HUES48 (cell line): Measurements from ENCODE around the gene GPR146.

Experiments used
- H3K27ac ChIP-seq: one replicate; pipeline ENCODE4 v1.7.0; 2013; ENCODE audit warnings: low read depth, low read length, inconsistent platforms
- H3K27me3 ChIP-seq: 2 replicates; pipeline ENCODE4 v1.6.1; 2013; ENCODE audit warnings: mild to moderate bottlenecking, low read length; ENCODE audit not compliant: control insufficient read depth, insufficient read depth
- H3K36me3 ChIP-seq: 2 replicates; pipeline ENCODE4 v1.6.1; 2013; ENCODE audit warnings: low read length; ENCODE audit not compliant: control insufficient read depth, insufficient read depth
- H3K4me1 ChIP-seq: 2 replicates; pipeline ENCODE4 v1.6.1; 2013; ENCODE audit warnings: mild to moderate bottlenecking, low read length; ENCODE audit not compliant: control insufficient read depth, insufficient read depth
- H3K4me3 ChIP-seq: 2 replicates; pipeline ENCODE4 v1.5.1; 2013; ENCODE audit warnings: mild to moderate bottlenecking, low read depth, low read length
- H3K9ac ChIP-seq: 2 replicates; pipeline ENCODE4 v1.6.1; 2013; ENCODE audit warnings: mild to moderate bottlenecking, low read depth, low read length, moderate library complexity
- H3K9me3 ChIP-seq: 2 replicates; pipeline ENCODE4 v1.6.1; 2013; ENCODE audit warnings: low read length; ENCODE audit not compliant: control insufficient read depth, insufficient read depth

GPR146 gene

DNA sequence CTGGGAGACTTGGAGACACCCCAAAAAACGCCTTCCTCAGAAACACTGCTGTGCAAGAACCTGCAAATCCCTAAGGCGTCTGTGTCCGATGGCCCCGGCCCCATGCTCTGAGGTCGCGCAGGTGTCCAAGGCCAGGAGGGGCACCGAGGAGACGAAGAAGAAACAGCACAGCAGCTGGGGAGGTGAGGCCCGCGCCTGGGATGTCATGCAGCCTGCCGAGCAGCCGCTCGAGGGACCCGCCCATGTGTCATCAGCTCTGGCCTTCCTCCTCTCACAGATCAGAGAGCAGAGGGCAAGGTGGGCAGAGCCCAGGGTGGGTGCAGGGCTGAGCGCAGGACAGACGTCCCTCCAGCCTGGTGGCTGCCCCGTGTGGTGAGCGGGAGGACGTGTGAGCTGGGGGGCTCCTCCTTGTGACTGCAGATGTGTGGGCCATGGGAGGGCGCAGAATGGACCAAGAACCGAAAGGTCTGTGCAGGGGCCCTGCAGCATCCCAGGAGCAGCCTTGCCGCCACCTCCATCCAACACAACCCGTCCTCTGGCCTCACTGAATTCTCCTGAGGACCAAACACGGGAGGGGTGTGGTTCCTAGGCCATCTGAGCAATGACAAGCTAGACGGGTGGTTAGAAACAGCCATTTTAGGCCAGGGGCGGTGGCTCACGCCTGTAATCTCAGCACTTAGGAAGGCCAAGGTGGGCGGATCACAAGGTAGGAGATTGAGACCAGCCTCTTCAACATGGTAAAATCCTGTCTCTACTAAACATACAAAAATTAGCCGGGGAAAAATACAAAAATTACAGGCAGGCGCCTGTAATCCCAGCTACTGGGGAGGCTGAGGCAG lies 30.5 kb downstream of the GPR146 start:
- no peaks in the 10 kb centered on the region for H3K27me3 ChIP-seq
- no peak overlapping the region for H3K4me3 ChIP-seq
- no peak overlapping the region for H3K9ac ChIP-seq
- H3K27ac ChIP-seq: no peak overlapping the region
- H3K4me1 ChIP-seq: no peaks in the 10 kb centered on the region
- H3K9me3 ChIP-seq: peaks cover 6% of the 10 kb centered on the region
- H3K36me3 ChIP-seq: no peaks in the 10 kb centered on the region

- no peak overlapping the region for H3K27ac ChIP-seq
- H3K27me3 ChIP-seq: no peaks in the 10 kb centered on the region
- no peak overlapping the region for H3K4me3 ChIP-seq
- H3K4me1 ChIP-seq: no peaks in the 10 kb centered on the region
- no peaks in the 10 kb centered on the region for H3K36me3 ChIP-seq
- no peaks in the 10 kb centered on the region for H3K9me3 ChIP-seq
- no peak overlapping the region for H3K9ac ChIP-seq
Measured at GRCh38 chr7:1076184-1077072, 32.1 kb downstream of the GPR146 start.

GRCh38 chr7:1078519-1078918 lies 34.2 kb downstream of the GPR146 start:
- Histone ChIP-seq H3K36me3 (no peaks in the 10 kb centered on the region), H3K4me1 (no peaks in the 10 kb centered on the region), H3K27me3 (no peaks in the 10 kb centered on the region), H3K9me3 (no peaks in the 10 kb centered on the region), H3K4me3 (no peak overlapping the region), H3K27ac (no peak overlapping the region), H3K9ac (no peak overlapping the region)

DNA sequence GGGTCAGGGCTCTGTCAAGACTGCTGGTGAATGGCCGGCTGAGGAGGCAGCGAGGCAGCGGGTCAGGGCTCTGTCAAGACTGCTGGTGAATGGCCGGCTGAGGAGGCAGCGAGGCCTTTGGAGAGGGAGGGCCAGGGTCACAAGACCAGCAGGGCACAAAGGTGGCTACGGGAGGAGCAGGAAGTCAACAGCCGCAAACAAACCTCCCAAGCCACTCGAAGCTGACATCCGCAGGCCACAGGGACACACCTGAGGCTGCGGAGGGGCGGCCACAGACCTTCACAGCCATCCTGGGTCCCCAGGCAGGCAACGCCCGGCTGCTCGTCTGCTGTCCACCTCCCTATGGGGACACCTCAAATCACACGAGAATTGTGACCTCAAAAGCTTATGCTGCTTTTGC lies 34.6 kb downstream of the GPR146 start:
- no peak overlapping the region for H3K9ac ChIP-seq
- H3K4me3 ChIP-seq: no peak overlapping the region
- H3K36me3 ChIP-seq: no peaks in the 10 kb centered on the region
- no peaks in the 10 kb centered on the region for H3K4me1 ChIP-seq
- no peaks in the 10 kb centered on the region for H3K9me3 ChIP-seq
- H3K27ac ChIP-seq: no peak overlapping the region
- H3K27me3 ChIP-seq: no peaks in the 10 kb centered on the region

GRCh38 chr7:1079546-1079945 lies 35.2 kb downstream of the GPR146 start:
- no peak overlapping the region for H3K9ac ChIP-seq
- H3K27me3 ChIP-seq: no peaks in the 10 kb centered on the region
- no peaks in the 10 kb centered on the region for H3K4me1 ChIP-seq
- H3K27ac ChIP-seq: no peak overlapping the region
- H3K9me3 ChIP-seq: no peaks in the 10 kb centered on the region
- no peak overlapping the region for H3K4me3 ChIP-seq
- no peaks in the 10 kb centered on the region for H3K36me3 ChIP-seq

DNA sequence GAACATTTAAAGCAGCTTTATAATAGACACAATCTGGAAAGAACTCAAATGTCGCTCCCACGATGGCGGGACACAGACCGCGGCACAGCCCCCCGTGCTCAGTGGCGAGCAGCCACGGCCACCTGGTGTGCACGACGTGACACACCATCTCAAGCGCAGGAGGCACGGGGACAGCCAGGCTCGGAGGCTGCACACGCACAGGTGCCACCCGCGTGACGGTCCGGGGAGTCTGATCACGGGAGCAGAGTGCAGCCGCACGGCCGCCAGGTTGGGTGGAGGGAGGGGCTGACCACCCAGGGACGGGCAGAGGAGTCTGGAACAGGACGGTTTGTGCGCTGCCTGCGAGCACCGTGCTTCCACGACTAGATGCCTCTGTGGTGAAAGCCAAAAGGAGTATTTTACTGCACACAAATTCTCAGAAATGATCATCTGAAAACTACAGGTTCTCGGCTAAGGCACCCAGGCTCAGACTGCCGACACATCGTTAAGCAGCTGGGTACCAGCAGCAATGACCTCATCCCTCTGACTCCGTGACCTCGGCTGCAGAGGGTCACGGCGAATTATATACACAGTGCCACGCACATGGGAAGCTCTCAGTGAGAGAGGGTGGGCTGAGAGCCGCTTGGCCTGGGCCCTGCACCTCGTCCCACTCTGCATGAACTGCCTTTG lies 36.0 kb downstream of the GPR146 start:
- no peak overlapping the region for H3K27ac ChIP-seq
- no peaks in the 10 kb centered on the region for H3K9me3 ChIP-seq
- no peaks in the 10 kb centered on the region for H3K36me3 ChIP-seq
- H3K4me3 ChIP-seq: no peak overlapping the region
- H3K9ac ChIP-seq: no peak overlapping the region
- H3K27me3 ChIP-seq: no peaks in the 10 kb centered on the region
- no peaks in the 10 kb centered on the region for H3K4me1 ChIP-seq

DNA sequence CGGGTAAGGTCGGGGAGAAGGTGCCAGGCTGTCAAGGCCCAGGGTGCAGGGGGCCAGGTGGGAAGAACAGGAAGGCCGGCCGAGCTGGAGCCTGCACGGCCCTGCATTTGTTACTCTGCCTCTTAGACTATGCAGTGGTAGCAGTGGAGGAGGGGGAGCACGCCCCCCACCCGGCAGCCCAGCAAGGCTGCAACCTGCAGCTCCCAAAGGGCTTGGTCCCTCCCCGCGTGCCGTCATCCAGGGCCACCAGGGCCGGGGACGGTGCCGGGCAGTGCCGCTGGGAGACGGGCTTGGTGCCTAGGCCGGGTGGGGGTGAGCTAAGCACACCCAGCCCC lies 36.5 kb downstream of the GPR146 start:
- H3K27ac ChIP-seq: no peak overlapping the region

GRCh38 chr7:1081336-1081735 lies 37.0 kb downstream of the GPR146 start:
- Histone ChIP-seq H3K4me1 (no peaks in the 10 kb centered on the region), H3K9ac (no peak overlapping the region), H3K9me3 (no peaks in the 10 kb centered on the region), H3K36me3 (no peaks in the 10 kb centered on the region), H3K4me3 (no peak overlapping the region), H3K27me3 (no peaks in the 10 kb centered on the region), H3K27ac (no peak overlapping the region)

More for the DNA sequence above, 36.5 kb downstream of the GPR146 start:
- Histone ChIP-seq H3K36me3 (no peaks in the 10 kb centered on the region), H3K9ac (no peak overlapping the region), H3K9me3 (no peaks in the 10 kb centered on the region), H3K4me3 (no peak overlapping the region), H3K27me3 (no peaks in the 10 kb centered on the region), H3K4me1 (no peaks in the 10 kb centered on the region)

GRCh38 chr7:1081931-1082401 lies 37.6 kb downstream of the GPR146 start:
- Histone ChIP-seq H3K27ac (no peak overlapping the region), H3K36me3 (no peaks in the 10 kb centered on the region), H3K9me3 (no peaks in the 10 kb centered on the region), H3K27me3 (no peaks in the 10 kb centered on the region), H3K9ac (no peak overlapping the region), H3K4me1 (peaks cover 2% of the 10 kb centered on the region; the same call in 1 of the 2 replicates), H3K4me3 (no peak overlapping the region)

- Histone ChIP-seq H3K4me3 (no peak overlapping the region), H3K36me3 (no peaks in the 10 kb centered on the region), H3K27ac (no peak overlapping the region), H3K27me3 (no peaks in the 10 kb centered on the region), H3K9ac (no peak overlapping the region), H3K4me1 (peaks cover 8% of the 10 kb centered on the region), H3K9me3 (no peaks in the 10 kb centered on the region)
Measured at GRCh38 chr7:1083729-1084657, 39.6 kb downstream of the GPR146 start.
